Esophagus squamous epithelium (tissue), 4 donors: ENCODE data around the gene SGMS2.

ENCODE experiments used
- POLR2A ChIP-seq, 4 donors: fragments of 450-650 bp; IDR thresholded peaks; one replicate each; pipeline ENCODE4 v1.6.1; 2017; ENCODE audit warnings: antibody characterized with exemption in 4 of 4, mild to moderate bottlenecking in 4 of 4, moderate library complexity in 3 of 4
- TF ChIP-seq, protein P1 (sequence below), 6 experiments: fragments of 450-650 bp in 4 of 6; fragments of 200-600 bp in 2 of 6; sonication (generic) in 2 of 6; IDR thresholded peaks; one replicate each; pipeline ENCODE4 v1.5.1; 2016 to 2019; ENCODE audit warnings: antibody characterized with exemption in 6 of 6, mild to moderate bottlenecking in 4 of 6, moderate library complexity in 4 of 6

- TF ChIP-seq, protein P1, sequence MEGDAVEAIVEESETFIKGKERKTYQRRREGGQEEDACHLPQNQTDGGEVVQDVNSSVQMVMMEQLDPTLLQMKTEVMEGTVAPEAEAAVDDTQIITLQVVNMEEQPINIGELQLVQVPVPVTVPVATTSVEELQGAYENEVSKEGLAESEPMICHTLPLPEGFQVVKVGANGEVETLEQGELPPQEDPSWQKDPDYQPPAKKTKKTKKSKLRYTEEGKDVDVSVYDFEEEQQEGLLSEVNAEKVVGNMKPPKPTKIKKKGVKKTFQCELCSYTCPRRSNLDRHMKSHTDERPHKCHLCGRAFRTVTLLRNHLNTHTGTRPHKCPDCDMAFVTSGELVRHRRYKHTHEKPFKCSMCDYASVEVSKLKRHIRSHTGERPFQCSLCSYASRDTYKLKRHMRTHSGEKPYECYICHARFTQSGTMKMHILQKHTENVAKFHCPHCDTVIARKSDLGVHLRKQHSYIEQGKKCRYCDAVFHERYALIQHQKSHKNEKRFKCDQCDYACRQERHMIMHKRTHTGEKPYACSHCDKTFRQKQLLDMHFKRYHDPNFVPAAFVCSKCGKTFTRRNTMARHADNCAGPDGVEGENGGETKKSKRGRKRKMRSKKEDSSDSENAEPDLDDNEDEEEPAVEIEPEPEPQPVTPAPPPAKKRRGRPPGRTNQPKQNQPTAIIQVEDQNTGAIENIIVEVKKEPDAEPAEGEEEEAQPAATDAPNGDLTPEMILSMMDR (IDR thresholded peaks at IDR 0.05) = no peak
- TF ChIP-seq POLR2A (IDR thresholded peaks at IDR 0.05) = no peak
Measured at GRCh38 chr4:107809210-107809609, 15.5 kb upstream of the SGMS2 start.
